Common myeloid progenitor, CD34-positive (primary cell): ENCODE data around the gene SLC17A7.
A peak's percentile ranks its signal among the peaks of the same experiment; 100 is the strongest.

Experiments used
- CTCF ChIA-PET: fragments of 350-600 bp; sonication (Branson Sonifier 250); formaldehyde crosslinking; loops from one replicate; lab custom pipeline; 2021; ENCODE audit warnings: antibody characterized with exemption; lab: Charles Lee
- POLR2A ChIA-PET: fragments of 350-600 bp; sonication (Branson Sonifier 250); formaldehyde crosslinking; loops from one replicate; lab custom pipeline; 2021; ENCODE audit warnings: antibody characterized with exemption; lab: Charles Lee
- DNase-seq, 3 donors: peaks; one replicate each; pipeline versions ENCODE4 v3.0.0 to v3.0.0-alpha.2; 2013
- H3K27ac ChIP-seq, 2 experiments: 1 replicate in 1 of 2; 2 replicates in 1 of 2; pipeline ENCODE4 v1.7.0; 2013; ENCODE audit warnings: inconsistent platforms in 2 of 2, low read length in 2 of 2, mild to moderate bottlenecking in 2 of 2, low read depth in 1 of 2, moderate library complexity in 1 of 2; ENCODE audit not compliant: severe bottlenecking in 2 of 2, insufficient read depth in 1 of 2, poor library complexity in 1 of 2
- H3K27me3 ChIP-seq, 5 experiments: replicated peaks in 2 of 5; 1 replicate in 3 of 5; 2 replicates in 2 of 5; pipeline versions ENCODE4 v1.6.1 to v1.7.0; 2013; ENCODE audit warnings: low read length in 4 of 5, mild to moderate bottlenecking in 2 of 5, moderate library complexity in 2 of 5, inconsistent platforms in 1 of 5; ENCODE audit not compliant: insufficient read depth in 5 of 5, control insufficient read depth in 4 of 5
- H3K36me3 ChIP-seq, 4 experiments: 1 replicate in 2 of 4; 2 replicates in 2 of 4; pipeline versions ENCODE4 v1.6.1 to v1.7.0; 2013; ENCODE audit warnings: low read length in 3 of 4, control low read depth in 1 of 4, mild to moderate bottlenecking in 1 of 4; ENCODE audit not compliant: control insufficient read depth in 4 of 4, insufficient read depth in 4 of 4
- H3K4me1 ChIP-seq, 4 experiments: 1 replicate in 3 of 4; 2 replicates in 1 of 4; pipeline versions ENCODE4 v1.6.1 to v1.7.1; 2013; ENCODE audit warnings: low read length in 3 of 4, mild to moderate bottlenecking in 3 of 4, control low read depth in 1 of 4, inconsistent platforms in 1 of 4, moderate library complexity in 1 of 4; ENCODE audit not compliant: control insufficient read depth in 4 of 4, insufficient read depth in 4 of 4; ENCODE audit errors: control extremely low read depth in 1 of 4
- H3K4me3 ChIP-seq, 7 experiments: 1 replicate in 4 of 7; 2 replicates in 3 of 7; pipeline versions ENCODE4 v1.5.1 to v1.7.0; 2013; ENCODE audit warnings: mild to moderate bottlenecking in 7 of 7, low read length in 6 of 7, moderate library complexity in 6 of 7, inconsistent platforms in 2 of 7, low read depth in 2 of 7, control low read depth in 1 of 7; ENCODE audit not compliant: insufficient read depth in 4 of 7, control insufficient read depth in 1 of 7; ENCODE audit errors: extremely low read depth in 1 of 7
- H3K9me3 ChIP-seq, 5 experiments: 1 replicate in 4 of 5; 2 replicates in 1 of 5; pipeline versions ENCODE4 v1.6.1 to v1.7.1; 2013; ENCODE audit warnings: low read length in 4 of 5, mild to moderate bottlenecking in 2 of 5, inconsistent platforms in 1 of 5, low read depth in 1 of 5, moderate library complexity in 1 of 5; ENCODE audit not compliant: control insufficient read depth in 4 of 5, insufficient read depth in 2 of 5; ENCODE audit errors: control extremely low read depth in 1 of 5
- WGBS: methylation state at CpG from one replicate; pipeline ENCODE4 v1.1.5; 2013; ENCODE audit not compliant: insufficient coverage; 5-methylcytosine and 5-hydroxymethylcytosine counted together

SLC17A7 gene

DNA sequence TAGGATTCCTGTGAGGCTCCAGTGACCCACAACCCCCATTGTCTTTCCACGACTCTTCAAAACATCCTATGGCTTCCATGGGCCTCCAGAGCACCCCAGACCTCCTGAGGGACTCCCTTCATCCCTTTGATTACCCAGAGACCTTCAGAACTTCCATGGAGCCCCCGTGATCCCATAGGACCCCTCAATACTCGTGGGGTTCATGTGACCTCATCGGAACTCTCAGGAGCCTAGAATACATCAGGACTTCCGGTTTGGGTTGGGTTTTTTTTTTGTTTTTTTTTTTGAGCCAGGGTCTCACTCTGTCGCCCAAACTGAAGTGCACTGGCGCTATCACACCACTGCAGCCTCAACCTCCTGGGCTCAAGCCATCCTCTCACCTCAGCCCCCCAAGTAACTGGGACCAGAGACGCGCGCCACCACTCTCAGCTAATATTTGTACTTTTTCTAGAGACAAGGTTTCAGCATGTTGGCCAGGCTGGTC, 12.5 kb upstream of the SLC17A7 start:
- WGBS: 0% methylated on average over 1 of the region's 10 CpGs

DNA sequence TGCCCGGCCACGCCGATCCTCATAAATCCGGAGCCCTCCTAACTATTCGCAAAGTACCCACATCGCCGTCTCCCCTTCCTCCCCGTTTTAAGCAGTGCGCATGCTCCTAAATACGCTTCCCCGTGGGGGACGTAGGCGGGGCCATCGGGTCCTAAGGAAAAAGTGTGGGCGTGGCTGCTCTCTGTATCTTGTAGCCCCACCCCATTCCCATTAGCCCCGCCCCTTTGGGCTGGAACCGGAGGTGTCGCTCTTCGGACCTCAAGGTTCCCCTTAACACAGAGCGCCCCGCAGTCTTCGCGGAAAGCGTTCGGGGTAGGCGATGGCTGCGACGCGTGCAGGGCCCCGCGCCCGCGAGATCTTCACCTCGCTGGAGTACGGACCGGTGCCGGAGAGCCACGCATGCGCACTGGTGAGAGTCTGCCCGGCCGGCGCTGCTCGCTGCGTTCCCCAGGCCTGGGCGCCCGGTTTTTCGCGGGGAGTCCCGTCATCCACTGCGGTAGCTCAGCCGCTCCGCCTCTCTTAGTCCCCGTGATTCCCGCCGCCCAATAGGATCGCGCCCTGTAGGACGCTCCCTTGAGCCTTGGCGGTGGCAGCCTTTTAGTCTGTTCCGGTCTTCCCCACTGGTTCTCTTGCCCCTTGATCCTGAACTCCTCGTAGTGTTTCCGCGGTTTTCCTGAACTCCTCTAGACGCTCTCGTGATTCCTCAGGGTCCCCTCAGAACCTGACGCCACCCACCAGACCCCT, 11.9 kb upstream of the SLC17A7 start, which contains the start of gene ALDH16A1:
Gene ALDH16A1, plus strand, starts transcription at position 213 of the 744 bp plus-strand sequence. Its CDS starts 107 bp downstream, at position 320.
- Histone ChIP-seq H3K9me3 (no peaks in the 10 kb centered on the region), H3K27ac (peak within 1 kb of the TSS; percentile 96 to 99), H3K4me1 (peaks cover 0 to 29% (median 22%) of the 10 kb centered on the region in 4 experiments), H3K27me3 (no peaks in the 10 kb centered on the region), H3K4me3 (peak within 1 kb of the TSS; percentile 50 to 100 (median 88)), H3K36me3 (peaks cover 0 to 26% (median 15%) of the 10 kb centered on the region in 4 experiments)
- POLR2A ChIA-PET: interaction anchor here (0.5 to 1.7 kb wide), 5 partner anchors 17 to 137 kb away, joined by 3 to 9 read pairs (median 5); partner anchors contain the start of genes CD37 and FLT3LG
- peak; percentile 97 to 99 (median 99) for DNase-seq
- 0% methylated on average over 65 of the region's 66 CpGs for WGBS
- CTCF ChIA-PET: interaction anchor here (0.6 to 5.1 kb wide), 6 partner anchors 17 to 178 kb away, joined by 3 to 23 read pairs (median 4); partner anchors contain the start of gene FLT3LG

More for the DNA sequence above, 12.5 kb upstream of the SLC17A7 start:
- peak overlapping the region; percentile 50 to 100 (median 82) for H3K4me3 ChIP-seq
- peak; percentile 39 to 56 (median 54) for DNase-seq
- peaks cover 2 to 20% (median 14%) of the 10 kb centered on the region in 4 experiments for H3K36me3 ChIP-seq
- H3K27ac ChIP-seq: peak overlapping the region; percentile 96 to 99
- H3K9me3 ChIP-seq: no peaks in the 10 kb centered on the region
- no peaks in the 10 kb centered on the region for H3K27me3 ChIP-seq
- H3K4me1 ChIP-seq: peaks cover 0 to 29% (median 22%) of the 10 kb centered on the region in 4 experiments
- POLR2A ChIA-PET: interaction anchor here (1.7 kb wide), 1 partner anchor 16 kb away, joined by 9 read pairs; no protein-coding TSS in a partner anchor
- CTCF ChIA-PET: interaction anchor here (0.6 to 5.1 kb wide), 6 partner anchors 16 to 177 kb away, joined by 3 to 23 read pairs (median 4); partner anchors contain the start of gene FLT3LG

DNA sequence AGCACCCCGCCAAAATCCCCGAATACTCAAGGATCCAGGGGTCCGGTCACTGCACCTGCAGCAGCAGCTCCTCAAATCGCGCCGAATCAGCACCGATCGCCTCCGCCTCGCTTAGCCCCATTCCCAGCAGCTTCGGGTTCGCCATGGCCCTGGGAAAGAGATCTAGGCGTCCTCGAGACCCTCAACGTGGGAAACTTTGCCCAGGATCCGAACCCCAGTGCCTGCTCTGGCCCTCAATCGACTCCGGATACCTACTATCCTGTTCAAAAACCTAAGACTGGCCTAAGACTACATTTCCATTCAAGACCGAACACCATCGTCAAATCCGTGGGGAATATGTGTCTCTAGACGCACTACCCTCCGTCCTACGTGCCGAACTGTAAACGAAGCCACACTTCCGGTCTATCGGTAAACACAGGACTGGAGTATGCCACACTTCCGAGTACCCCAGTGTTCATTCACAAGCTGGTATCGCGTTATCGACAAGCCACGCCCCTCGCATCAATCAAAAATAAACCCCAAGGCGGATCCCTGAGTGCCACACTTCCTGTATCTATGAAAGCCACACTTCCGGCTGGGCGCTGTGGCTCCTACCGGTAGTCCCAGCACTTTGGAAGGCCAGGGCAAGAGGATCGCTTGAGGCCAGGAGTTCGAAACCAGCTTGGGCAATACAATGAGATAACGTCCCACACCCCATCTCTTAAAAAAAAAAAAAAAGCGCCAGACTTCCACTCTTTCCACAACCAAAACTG, 10.3 kb upstream of the SLC17A7 start, which contains the start of gene PIH1D1:
Gene PIH1D1, minus strand, starts transcription at position 385 of the 752 bp plus-strand sequence. Its CDS starts 240 bp downstream, at position 145.
- WGBS: 0% methylated on average over 37 of the region's 42 CpGs
- DNase-seq: peak; percentile 98 to 99 (median 99)
- Histone ChIP-seq H3K4me1 (peaks cover 0 to 29% (median 22%) of the 10 kb centered on the region in 4 experiments), H3K9me3 (no peaks in the 10 kb centered on the region), H3K27me3 (no peaks in the 10 kb centered on the region), H3K27ac (peak within 1 kb of the TSS; percentile 96 to 99), H3K36me3 (peaks cover 0 to 41% (median 25%) of the 10 kb centered on the region in 4 experiments), H3K4me3 (peak within 1 kb of the TSS; percentile 71 to 100 (median 89))
- ChIA-PET POLR2A (interaction anchor here (0.6 to 1.6 kb wide), 3 partner anchors 15 to 117 kb away, joined by 4 to 5 read pairs (median 4); partner anchors contain the start of gene CD37), CTCF (interaction anchor here (0.7 to 5.1 kb wide), 7 partner anchors 18 to 131 kb away, joined by 3 to 23 read pairs (median 4); partner anchors contain the start of gene FLT3LG)

DNA sequence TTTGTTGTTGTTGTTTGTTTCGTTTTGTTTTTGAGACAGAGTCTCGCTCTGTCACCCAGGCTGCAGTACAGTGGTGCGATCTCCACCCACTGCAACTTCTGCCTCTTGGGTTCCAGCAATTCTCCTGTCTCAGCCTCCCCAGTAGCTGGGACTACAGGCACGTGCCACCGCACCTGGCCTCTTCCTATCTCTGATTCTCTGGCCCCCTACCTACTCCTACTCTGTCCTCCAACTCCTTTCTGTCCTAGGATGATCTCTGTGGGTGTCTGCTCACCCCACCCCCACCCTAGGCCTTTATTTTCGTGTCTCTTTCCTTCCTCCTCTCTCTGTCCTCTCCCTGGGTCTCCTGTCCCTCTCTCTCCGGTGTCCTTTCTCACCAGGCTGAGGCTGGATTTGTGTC, 9.1 kb upstream of the SLC17A7 start:
- CTCF ChIA-PET: interaction anchor here (1.5 to 5.1 kb wide), 2 partner anchors 19 to 59 kb away, joined by 4 to 23 read pairs; no protein-coding TSS in a partner anchor
- Histone ChIP-seq H3K4me1 (peaks cover 0 to 29% (median 22%) of the 10 kb centered on the region in 4 experiments), H3K36me3 (peaks cover 0 to 39% (median 23%) of the 10 kb centered on the region in 4 experiments), H3K27ac (peak overlapping the region in 1 of 2 experiments; percentile 88), H3K4me3 (peak overlapping the region in 6 of 7 experiments; percentile 8 to 100 (median 67)), H3K9me3 (no peaks in the 10 kb centered on the region), H3K27me3 (no peaks in the 10 kb centered on the region)
- WGBS: 91% methylated on average over 4 of the region's 7 CpGs
- DNase-seq: no peak
- POLR2A ChIA-PET: no interaction called here

DNA sequence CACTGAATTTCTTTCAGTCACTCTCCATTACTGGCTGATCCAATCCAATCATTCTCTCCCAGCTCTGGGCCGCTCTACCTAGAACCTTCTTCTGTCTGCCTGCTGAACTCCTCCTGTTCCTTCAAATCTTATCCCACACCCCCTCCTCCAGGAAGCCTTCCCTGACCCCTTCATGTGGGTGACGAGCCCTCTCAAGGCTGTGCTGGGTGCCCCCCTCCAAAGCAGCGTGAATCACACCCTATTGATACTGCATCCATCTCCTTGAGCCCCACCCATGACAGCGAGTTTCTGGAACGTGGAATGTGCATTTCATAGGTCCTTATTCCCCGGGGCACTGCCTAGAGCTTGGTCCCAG, 7.1 kb upstream of the SLC17A7 start:
- Histone ChIP-seq H3K27ac (no peak overlapping the region), H3K9me3 (no peaks in the 10 kb centered on the region), H3K27me3 (no peaks in the 10 kb centered on the region), H3K4me1 (peaks cover 0 to 20% (median 15%) of the 10 kb centered on the region in 4 experiments), H3K4me3 (no peak overlapping the region), H3K36me3 (peaks cover 0 to 39% (median 23%) of the 10 kb centered on the region in 4 experiments)
- ChIA-PET CTCF (interaction anchor here (1.0 to 1.7 kb wide), 3 partner anchors 10 to 25 kb away, joined by 3 to 5 read pairs (median 4); no protein-coding TSS in a partner anchor), POLR2A (no interaction called here)
- 98% methylated on average over 6 of the region's 6 CpGs for WGBS
- DNase-seq: no peak
